CD14-positive monocyte (primary cell): ENCODE measurements around the gene CECR2. TPM values are rescaled to one million over a fixed set of nuclear protein-coding genes. Genes with fewer than 3 reads are reported as not detected.

Source experiments
- DNase-seq, 3 donors: peaks; one replicate each; pipeline ENCODE4 v3.0.0-alpha.2; 2011 to 2022
- H2AFZ ChIP-seq: 2 replicates; pipeline ENCODE4 v1.6.0; 2012; ENCODE audit warnings: mild to moderate bottlenecking, low read depth, low read length, inconsistent platforms; ENCODE audit not compliant: insufficient read depth, poor library complexity, severe bottlenecking
- H3K27ac ChIP-seq, 2 donors: 1 replicate in 1 of 2; 2 replicates in 1 of 2; pipeline ENCODE4 v1.5.1; 2012 to 2013; ENCODE audit warnings: low read length in 2 of 2, control low read depth in 1 of 2, inconsistent platforms in 1 of 2, low read depth in 1 of 2, mild to moderate bottlenecking in 1 of 2
- H3K27me3 ChIP-seq, 2 donors: one replicate each; pipeline versions ENCODE4 v1.6.0 to v1.6.1; 2011 to 2013; ENCODE audit warnings: low read length in 2 of 2; ENCODE audit not compliant: control insufficient read depth in 2 of 2, insufficient read depth in 2 of 2
- H3K36me3 ChIP-seq, 2 donors: replicated peaks in 1 of 2; 1 replicate in 1 of 2; 2 replicates in 1 of 2; pipeline versions ENCODE4 v1.5.1 to v1.6.1; 2012 to 2013; ENCODE audit warnings: low read length in 2 of 2, control low read depth in 1 of 2, inconsistent platforms in 1 of 2, mild to moderate bottlenecking in 1 of 2; ENCODE audit not compliant: insufficient read depth in 2 of 2, control insufficient read depth in 1 of 2
- H3K4me1 ChIP-seq, 2 donors: 1 replicate in 1 of 2; 2 replicates in 1 of 2; pipeline versions ENCODE4 v1.5.1 to v1.6.1; 2012 to 2013; ENCODE audit warnings: low read length in 2 of 2, control low read depth in 1 of 2, inconsistent platforms in 1 of 2, mild to moderate bottlenecking in 1 of 2, moderate library complexity in 1 of 2; ENCODE audit not compliant: insufficient read depth in 2 of 2, control insufficient read depth in 1 of 2
- H3K4me2 ChIP-seq: replicated peaks from 2 replicates; pipeline ENCODE3; 2012; ENCODE audit warnings: low read length, moderate library complexity, mild to moderate bottlenecking; ENCODE audit not compliant: poor library complexity, severe bottlenecking; ENCODE audit errors: extremely low read depth
- H3K4me3 ChIP-seq, 3 experiments: fragments of 200-600 bp in 1 of 3; sonication (generic) in 1 of 3; replicated peaks in 1 of 3; 1 replicate in 2 of 3; 2 replicates in 1 of 3; pipeline ENCODE4 v1.5.1; 2011 to 2013; ENCODE audit warnings: low read length in 3 of 3, mild to moderate bottlenecking in 3 of 3, control low read depth in 2 of 3, low read depth in 2 of 3, inconsistent platforms in 1 of 3, moderate library complexity in 1 of 3
- H3K79me2 ChIP-seq: 2 replicates; pipeline ENCODE4 v1.6.0; 2012; ENCODE audit warnings: mild to moderate bottlenecking, control low read depth, inconsistent platforms, low read length, moderate library complexity; ENCODE audit not compliant: insufficient read depth
- H3K9ac ChIP-seq: 2 replicates; pipeline ENCODE4 v1.6.0; 2017; ENCODE audit warnings: low read length, mild to moderate bottlenecking; ENCODE audit not compliant: insufficient read depth, poor library complexity, severe bottlenecking
- H3K9me3 ChIP-seq, 2 donors: replicated peaks in 1 of 2; 1 replicate in 1 of 2; 2 replicates in 1 of 2; pipeline versions ENCODE4 v1.5.1 to v1.6.1; 2012 to 2013; ENCODE audit warnings: low read length in 2 of 2, control low read depth in 1 of 2; ENCODE audit not compliant: control insufficient read depth in 1 of 2, insufficient read depth in 1 of 2
- H4K20me1 ChIP-seq: 2 replicates; pipeline ENCODE4 v1.6.0; 2012; ENCODE audit warnings: mild to moderate bottlenecking, low read length, control low read depth, moderate library complexity; ENCODE audit not compliant: insufficient read depth
- H3K27ac Mint-ChIP-seq, 7 donors: one replicate each; pipeline ENCODE4 v1.8.0; 2020; ENCODE audit warnings: mild to moderate bottlenecking in 7 of 7, mixed read lengths in 7 of 7, moderate library complexity in 6 of 7, inconsistent platforms in 2 of 7
- H3K27me3 Mint-ChIP-seq, 3 donors: one replicate each; pipeline ENCODE4 v1.8.0; 2021 to 2022; ENCODE audit warnings: low read depth in 3 of 3, mild to moderate bottlenecking in 3 of 3, mixed read lengths in 3 of 3, moderate library complexity in 3 of 3, inconsistent platforms in 1 of 3
- H3K36me3 Mint-ChIP-seq, 2 donors: one replicate each; pipeline ENCODE4 v1.8.0; 2020; ENCODE audit warnings: mixed read lengths in 2 of 2, inconsistent platforms in 1 of 2, mild to moderate bottlenecking in 1 of 2
- H3K4me1 Mint-ChIP-seq: one replicate; pipeline ENCODE4 v1.8.0; 2020; ENCODE audit warnings: mild to moderate bottlenecking, mixed read lengths
- H3K4me3 Mint-ChIP-seq, 2 donors: one replicate each; pipeline ENCODE4 v1.8.0; 2020; ENCODE audit warnings: mild to moderate bottlenecking in 2 of 2, mixed read lengths in 2 of 2, moderate library complexity in 1 of 2
- H3K9me3 Mint-ChIP-seq, 7 donors: one replicate each; pipeline ENCODE4 v1.8.0; 2020 to 2022; ENCODE audit warnings: mixed read lengths in 7 of 7, mild to moderate bottlenecking in 6 of 7, moderate library complexity in 6 of 7, inconsistent platforms in 2 of 7
- CTCF ChIP-seq: fragments of 200-600 bp; IDR thresholded peaks from one replicate; pipeline ENCODE4 v1.8.0; 2022; ENCODE audit warnings: antibody characterized with exemption, mild to moderate bottlenecking
- WGBS: methylation state at CpG from one replicate; pipeline ENCODE4 v1.1.5; 2013; ENCODE audit warnings: missing lambda C conversion rate; ENCODE audit not compliant: insufficient coverage; 5-methylcytosine and 5-hydroxymethylcytosine counted together
- intact Hi-C, 2 donors: fragments of 100-400 bp; cut with micrococcal nuclease; formaldehyde crosslinking; loops; one replicate each; pipeline versions ENCODE4 v1.15.0 to v1.15.1; 2023
- polyA plus RNA-seq, 3 donors: library from polyadenylated mRNA; depleted of rRNA in 1 of 3; unstranded in 2 of 3; stranded (reverse) in 1 of 3; fragments of 300-500 nt in 2 of 3; fragments of >200 nt in 1 of 3; fragmentation: Illumina TruSeq in 2 of 3; gene quantifications; 1 replicate in 2 of 3; 2 replicates in 1 of 3; pipeline ENCODE4 v1.2.3, GENCODE V29; 2012 to 2021

CECR2 gene
- polyA plus RNA-seq, 3 donors: 0.02 to 0.29 (median 0.24) TPM

GRCh38 chr22:17559188-17559587 lies 189.9 kb downstream of the CECR2 start:
- peaks cover 2% of the 10 kb centered on the region for H3K4me1 Mint-ChIP-seq
- Histone ChIP-seq H3K4me1 (no peaks in the 10 kb centered on the region), H4K20me1 (no peaks in the 10 kb centered on the region), H3K27ac (no peak overlapping the region), H2AFZ (no peak overlapping the region), H3K4me2 (no peak overlapping the region), H3K9me3 (no peaks in the 10 kb centered on the region), H3K27me3 (no peaks in the 10 kb centered on the region), H3K36me3 (no peaks in the 10 kb centered on the region), H3K9ac (no peak overlapping the region), H3K79me2 (no peaks in the 10 kb centered on the region), H3K4me3 (no peak overlapping the region)
- peaks cover 0 to 2% (median 0%) of the 10 kb centered on the region in 3 donors for H3K27me3 Mint-ChIP-seq
- no peak for DNase-seq
- H3K9me3 Mint-ChIP-seq: no peaks in the 10 kb centered on the region
- intact Hi-C loops: no loop called here
- H3K36me3 Mint-ChIP-seq: no peaks in the 10 kb centered on the region
- WGBS: 88% methylated on average over 6 of the region's 10 CpGs
- H3K27ac Mint-ChIP-seq: no peak overlapping the region
- no peak for TF ChIP-seq CTCF
- no peak overlapping the region for H3K4me3 Mint-ChIP-seq

- DNase-seq: no peak
- Histone ChIP-seq H2AFZ (no peak within 1 kb of the TSS), H3K9ac (no peak within 1 kb of the TSS), H3K27me3 (no peaks in the 10 kb centered on the region), H3K27ac (no peak within 1 kb of the TSS), H3K4me1 (no peaks in the 10 kb centered on the region), H3K79me2 (no peaks in the 10 kb centered on the region), H3K4me3 (no peak within 1 kb of the TSS), H3K36me3 (no peaks in the 10 kb centered on the region), H4K20me1 (no peaks in the 10 kb centered on the region), H3K9me3 (no peaks in the 10 kb centered on the region), H3K4me2 (no peak within 1 kb of the TSS)
- H3K36me3 Mint-ChIP-seq: no peaks in the 10 kb centered on the region
- 57% methylated on average over 7 of the region's 17 CpGs for WGBS
- peaks cover 2% of the 10 kb centered on the region for H3K4me1 Mint-ChIP-seq
- H3K4me3 Mint-ChIP-seq: no peak within 1 kb of the TSS
- no peak within 1 kb of the TSS for H3K27ac Mint-ChIP-seq
- peaks cover 0 to 3% (median 0%) of the 10 kb centered on the region in 7 donors for H3K9me3 Mint-ChIP-seq
- no peak for TF ChIP-seq CTCF
- H3K27me3 Mint-ChIP-seq: peaks cover 2 to 5% (median 3%) of the 10 kb centered on the region in 3 donors
- intact Hi-C loops: no loop called here
Observed at GRCh38 chr22:17562906-17563870, 193.9 kb downstream of the CECR2 start, which contains the start of gene SLC25A18. TSS of gene SLC25A18 (plus strand) at chr22:17563498. CDS start at chr22:17579945, 16,447 bp downstream.
